AG09309 (cell line): Measurements from ENCODE around the gene SERAC1.
"Not testable (repeated sequence)": the region's sequence is repeated elsewhere in the genome, so short reads cannot be mapped to it uniquely, and the experiment has no call there.

Experiments used
- DNase-seq: peaks from one replicate; pipeline ENCODE4 v3.0.0-alpha.2; 2010; ENCODE audit warnings: low read depth
- H3K4me3 ChIP-seq: 2 replicates; pipeline ENCODE4 v1.5.1; 2011; ENCODE audit warnings: mild to moderate bottlenecking, low read depth, low read length, moderate library complexity; ENCODE audit not compliant: control insufficient read depth
- CTCF ChIP-seq: IDR thresholded peaks from 2 replicates; pipeline ENCODE4 v1.5.1; 2011; ENCODE audit warnings: mild to moderate bottlenecking, low read depth, low read length, inconsistent platforms; ENCODE audit not compliant: insufficient read depth, control insufficient read depth; ENCODE audit errors: missing control alignments

Gene SERAC1

DNA sequence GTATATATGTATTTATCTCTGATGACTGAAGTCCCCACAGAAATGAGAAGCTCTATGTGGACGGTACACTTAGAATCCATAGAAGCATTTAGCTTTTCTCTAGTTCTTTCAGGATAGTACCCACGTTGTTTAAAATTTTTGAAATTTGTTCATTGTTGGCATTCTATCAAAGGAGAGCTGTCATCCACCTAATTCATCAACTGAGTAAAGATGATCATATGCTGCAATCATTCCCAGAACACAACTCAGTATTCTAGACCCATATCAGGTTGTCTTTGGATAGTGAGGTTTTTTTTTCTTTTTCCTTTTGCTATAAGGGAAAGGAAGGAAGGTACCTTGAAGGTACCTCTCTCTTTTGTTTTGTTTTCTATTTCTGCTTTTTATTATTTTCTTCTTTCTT lies 9.3 kb downstream of the SERAC1 start:
- no peak for DNase-seq
- H3K4me3 ChIP-seq, result no peak overlapping the region
- TF ChIP-seq CTCF, result no peak

DNA sequence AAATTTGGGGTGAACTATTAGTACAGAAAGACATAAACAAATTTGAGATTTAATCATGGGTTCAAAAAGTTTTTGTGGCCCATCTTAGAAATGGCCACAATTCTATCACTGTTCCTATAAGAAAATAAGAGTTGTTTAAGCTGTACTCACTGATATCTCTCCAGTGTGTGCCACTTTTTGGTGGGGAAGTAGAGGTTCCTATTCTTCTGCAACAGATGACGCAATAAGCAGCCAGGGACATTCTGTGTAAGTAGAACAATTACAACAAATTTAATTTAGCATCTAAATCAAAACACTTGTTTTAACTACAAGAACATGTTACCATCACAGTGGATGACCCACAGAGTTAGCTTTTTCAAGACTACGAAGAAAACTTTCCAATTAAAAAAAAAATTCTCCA lies 9.9 kb downstream of the SERAC1 start:
- no peak overlapping the region for H3K4me3 ChIP-seq
- no peak for TF ChIP-seq CTCF
- no peak for DNase-seq

GRCh38 chr6:158157064-158157764 lies 10.8 kb downstream of the SERAC1 start:
- H3K4me3 ChIP-seq, result no peak overlapping the region
- DNase-seq, result no peak
- no peak for TF ChIP-seq CTCF

DNA sequence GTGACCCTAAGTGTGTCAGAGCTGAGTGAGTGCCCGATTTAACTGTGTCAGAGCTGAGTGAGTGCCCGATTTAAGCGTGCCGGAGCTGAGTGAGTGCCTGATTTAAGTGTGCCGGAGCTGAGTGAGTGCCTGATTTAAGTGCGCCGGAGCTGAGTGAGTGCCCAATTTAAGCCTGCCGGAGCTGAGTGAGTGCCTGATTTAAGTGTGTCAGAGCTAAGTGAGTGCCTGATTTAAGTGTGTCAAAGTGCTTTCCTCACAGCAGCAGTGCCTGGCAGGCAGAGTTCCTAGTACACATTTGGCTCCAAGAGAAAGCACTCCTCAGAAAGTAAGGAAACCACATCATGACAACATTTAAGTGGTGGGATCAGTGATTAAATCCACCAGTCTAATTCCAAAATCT lies 13.2 kb downstream of the SERAC1 start:
- H3K4me3 ChIP-seq, result no peak overlapping the region
- no peak for DNase-seq
- no peak for TF ChIP-seq CTCF

DNA sequence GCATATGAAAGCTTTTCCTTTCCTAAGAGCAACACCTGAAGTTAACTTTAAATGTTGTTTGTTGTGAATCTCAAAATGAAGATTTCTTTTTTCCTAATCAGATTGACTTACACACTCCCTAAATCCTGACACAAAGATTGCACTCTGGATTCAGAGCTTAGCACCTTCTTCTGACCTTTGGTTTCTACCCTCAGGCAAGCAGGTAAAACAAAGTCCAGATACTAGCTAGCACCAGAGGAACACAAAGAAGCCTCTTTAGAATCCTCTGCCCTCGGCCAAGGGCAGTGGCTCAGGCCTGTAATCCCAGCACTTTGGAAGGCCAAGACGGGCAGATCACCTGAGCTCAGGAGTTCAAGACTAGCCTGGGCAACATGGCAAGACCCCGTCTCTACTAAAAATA lies 14.5 kb downstream of the SERAC1 start:
- TF ChIP-seq CTCF, result no peak
- no peak for DNase-seq
- no peak overlapping the region for H3K4me3 ChIP-seq

- DNase-seq, result no peak
- no peak for TF ChIP-seq CTCF
- H3K4me3 ChIP-seq, result no peak overlapping the region
Observed at GRCh38 chr6:158152659-158153058, 15.4 kb downstream of the SERAC1 start.

GRCh38 chr6:158152025-158152424 lies 16.0 kb downstream of the SERAC1 start:
- DNase-seq, H3K4me3 ChIP-seq: not testable (repeated sequence)
